ENCODE measurements around the gene KCNRG. TPM values are rescaled to one million over a fixed set of nuclear protein-coding genes. Genes with fewer than 3 reads are reported as not detected.
"Not testable (repeated sequence)": the region's sequence is repeated elsewhere in the genome, so short reads cannot be mapped to it uniquely, and the experiment has no call there.

KCNRG gene
- total and polyA plus RNA-seq, 3 experiments from 2014 or later, result 0.22 to 0.44 (median 0.42) TPM

- POLR2A ChIA-PET, result no interaction called here
- Mint-ChIP-seq H3K27ac (no peak overlapping the region), H3K36me3 (peaks cover 0 to 2% (median 0%) of the 10 kb centered on the region in 3 donors), H3K9me3 (no peaks in the 10 kb centered on the region), H3K4me3 (no peak overlapping the region), H3K4me1 (peaks cover 0 to 4% (median 0%) of the 10 kb centered on the region in 3 donors), H3K27me3 (no peaks in the 10 kb centered on the region)
- Histone ChIP-seq H3K36me3 (ENCODE audit: insufficient read depth, low read length) (no peaks in the 10 kb centered on the region), H3K4me1 (ENCODE audit: insufficient read depth, low read length) (no peaks in the 10 kb centered on the region), H3K27ac (ENCODE audit: low read depth, low read length) (no peak overlapping the region), H3K27me3 (ENCODE audit: insufficient read depth, low read length, poor library complexity, severe bottlenecking) (no peaks in the 10 kb centered on the region), H3K4me3 (ENCODE audit: low read length) (no peak overlapping the region), H3K9me3 (ENCODE audit: low read length) (no peaks in the 10 kb centered on the region)
- CTCF ChIA-PET, result no interaction called here
- DNase-seq, result no peak
Measured at GRCh38 chr13:50033725-50034124, 18.5 kb downstream of the KCNRG start.

- Histone ChIP-seq H3K9me3 (ENCODE audit: low read length) (no peaks in the 10 kb centered on the region), H3K36me3 (ENCODE audit: insufficient read depth, low read length) (no peaks in the 10 kb centered on the region), H3K4me3 (ENCODE audit: low read length) (no peak overlapping the region), H3K27ac (ENCODE audit: low read depth, low read length) (no peak overlapping the region), H3K27me3 (ENCODE audit: insufficient read depth, low read length, poor library complexity, severe bottlenecking) (no peaks in the 10 kb centered on the region), H3K4me1 (ENCODE audit: insufficient read depth, low read length) (no peaks in the 10 kb centered on the region)
- H3K9me3 Mint-ChIP-seq, result no peaks in the 10 kb centered on the region
- ChIA-PET POLR2A (no interaction called here), CTCF (no interaction called here)
- no peak overlapping the region for H3K4me3 Mint-ChIP-seq
- H3K4me1 Mint-ChIP-seq, result no peaks in the 10 kb centered on the region
- no peak for DNase-seq
- no peak overlapping the region for H3K27ac Mint-ChIP-seq
- H3K27me3 Mint-ChIP-seq, result no peaks in the 10 kb centered on the region
- H3K36me3 Mint-ChIP-seq, result peaks cover 0 to 3% (median 2%) of the 10 kb centered on the region in 3 donors
Measured at GRCh38 chr13:50037788-50038187, 22.5 kb downstream of the KCNRG start.

- no peak overlapping the region for H3K27ac ChIP-seq (ENCODE audit: low read depth, low read length)
- H3K36me3 ChIP-seq (ENCODE audit: insufficient read depth, low read length), result no peaks in the 10 kb centered on the region
- CTCF ChIA-PET, result no interaction called here
- H3K4me1 Mint-ChIP-seq, result no peaks in the 10 kb centered on the region
- no peaks in the 10 kb centered on the region for H3K4me1 ChIP-seq (ENCODE audit: insufficient read depth, low read length)
- no peak for DNase-seq
- H3K9me3 ChIP-seq (ENCODE audit: low read length), result no peaks in the 10 kb centered on the region
- H3K36me3 Mint-ChIP-seq, result peaks cover 0 to 5% (median 2%) of the 10 kb centered on the region in 3 donors
- no peaks in the 10 kb centered on the region for H3K27me3 ChIP-seq (ENCODE audit: insufficient read depth, low read length, poor library complexity, severe bottlenecking)
- H3K4me3 ChIP-seq (ENCODE audit: low read length), result no peak overlapping the region
- H3K9me3 Mint-ChIP-seq, result no peaks in the 10 kb centered on the region
- no peaks in the 10 kb centered on the region for H3K27me3 Mint-ChIP-seq
- POLR2A ChIA-PET, result no interaction called here
- H3K27ac Mint-ChIP-seq, result no peak overlapping the region
- no peak overlapping the region for H3K4me3 Mint-ChIP-seq
Measured at GRCh38 chr13:50038266-50038665, 23.0 kb downstream of the KCNRG start.

- no peak for DNase-seq
- H3K9me3 Mint-ChIP-seq, result peaks cover 0 to 2% (median 0%) of the 10 kb centered on the region in 5 donors
- ChIA-PET CTCF (no interaction called here), POLR2A (no interaction called here)
- H3K36me3 Mint-ChIP-seq, result peaks cover 0 to 11% (median 2%) of the 10 kb centered on the region in 3 donors
- no peak overlapping the region for H3K27ac ChIP-seq (ENCODE audit: low read depth, low read length)
- no peaks in the 10 kb centered on the region for H3K27me3 ChIP-seq (ENCODE audit: insufficient read depth, low read length, poor library complexity, severe bottlenecking)
- peak overlapping the region in 4 of 8 donors; percentile 19 to 63 (median 32) for H3K27ac Mint-ChIP-seq
- H3K9me3 ChIP-seq (ENCODE audit: low read length), result no peaks in the 10 kb centered on the region
- no peaks in the 10 kb centered on the region for H3K36me3 ChIP-seq (ENCODE audit: insufficient read depth, low read length)
- H3K4me1 ChIP-seq (ENCODE audit: insufficient read depth, low read length), result peaks cover 6% of the 10 kb centered on the region
- H3K4me3 ChIP-seq (ENCODE audit: low read length), result no peak overlapping the region
- H3K27me3 Mint-ChIP-seq, result no peaks in the 10 kb centered on the region
- H3K4me3 Mint-ChIP-seq, result peak overlapping the region in 1 of 7 donors; percentile 14
- peaks cover 27 to 59% (median 27%) of the 10 kb centered on the region in 3 donors for H3K4me1 Mint-ChIP-seq
Measured at GRCh38 chr13:50052478-50052877, 37.2 kb downstream of the KCNRG start.

GRCh38 chr13:50053844-50054243 lies 38.6 kb downstream of the KCNRG start:
- peaks cover 0 to 2% (median 0%) of the 10 kb centered on the region in 5 donors for H3K9me3 Mint-ChIP-seq
- Histone ChIP-seq H3K36me3 (ENCODE audit: insufficient read depth, low read length) (peaks cover under 1% of the 10 kb centered on the region), H3K27me3 (ENCODE audit: insufficient read depth, low read length, poor library complexity, severe bottlenecking) (no peaks in the 10 kb centered on the region), H3K27ac (ENCODE audit: low read depth, low read length) (no peak overlapping the region), H3K4me1 (ENCODE audit: insufficient read depth, low read length) (peaks cover 6% of the 10 kb centered on the region), H3K9me3 (ENCODE audit: low read length) (no peaks in the 10 kb centered on the region), H3K4me3 (ENCODE audit: low read length) (no peak overlapping the region)
- no peaks in the 10 kb centered on the region for H3K27me3 Mint-ChIP-seq
- peaks cover 0 to 14% (median 3%) of the 10 kb centered on the region in 3 donors for H3K36me3 Mint-ChIP-seq
- DNase-seq, result no peak
- ChIA-PET POLR2A (no interaction called here), CTCF (no interaction called here)
- peaks cover 29 to 68% (median 32%) of the 10 kb centered on the region in 3 donors for H3K4me1 Mint-ChIP-seq
- no peak overlapping the region for H3K27ac Mint-ChIP-seq
- H3K4me3 Mint-ChIP-seq, result no peak overlapping the region

GRCh38 chr13:50055454-50055853 lies 40.2 kb downstream of the KCNRG start:
- no peak for DNase-seq
- Histone ChIP-seq H3K4me3 (ENCODE audit: low read length) (no peak overlapping the region), H3K9me3 (ENCODE audit: low read length) (no peaks in the 10 kb centered on the region), H3K4me1 (ENCODE audit: insufficient read depth, low read length) (peaks cover 6% of the 10 kb centered on the region), H3K27me3 (ENCODE audit: insufficient read depth, low read length, poor library complexity, severe bottlenecking) (no peaks in the 10 kb centered on the region), H3K36me3 (ENCODE audit: insufficient read depth, low read length) (peaks cover 3% of the 10 kb centered on the region), H3K27ac (ENCODE audit: low read depth, low read length) (no peak overlapping the region)
- H3K27me3 Mint-ChIP-seq, result no peaks in the 10 kb centered on the region
- ChIA-PET CTCF (no interaction called here), POLR2A (no interaction called here)
- peak overlapping the region in 1 of 7 donors; percentile 2 for H3K4me3 Mint-ChIP-seq
- peaks cover 0 to 2% (median 0%) of the 10 kb centered on the region in 5 donors for H3K9me3 Mint-ChIP-seq
- peaks cover 28 to 74% (median 29%) of the 10 kb centered on the region in 3 donors for H3K4me1 Mint-ChIP-seq
- H3K27ac Mint-ChIP-seq, result peak overlapping the region in 3 of 8 donors; percentile 3 to 42 (median 4)
- H3K36me3 Mint-ChIP-seq, result peaks cover 0 to 17% (median 9%) of the 10 kb centered on the region in 3 donors

GRCh38 chr13:50060718-50061117 lies 45.5 kb downstream of the KCNRG start:
- Mint-ChIP-seq H3K27me3 (no peaks in the 10 kb centered on the region), H3K9me3 (no peaks in the 10 kb centered on the region), H3K36me3 (peaks cover 0 to 11% (median 8%) of the 10 kb centered on the region in 3 donors), H3K4me1 (peaks cover 11 to 39% (median 11%) of the 10 kb centered on the region in 3 donors), H3K27ac (no peak overlapping the region), H3K4me3 (no peak overlapping the region)
- H3K4me1 ChIP-seq (ENCODE audit: insufficient read depth, low read length), result peaks cover 6% of the 10 kb centered on the region
- CTCF ChIA-PET, result no interaction called here
- H3K4me3 ChIP-seq (ENCODE audit: low read length), result no peak overlapping the region
- no peak for DNase-seq
- POLR2A ChIA-PET, result no interaction called here
- H3K27ac ChIP-seq (ENCODE audit: low read depth, low read length), result no peak overlapping the region
- H3K36me3 ChIP-seq (ENCODE audit: insufficient read depth, low read length), result peaks cover 3% of the 10 kb centered on the region
- H3K9me3 ChIP-seq (ENCODE audit: low read length), result no peaks in the 10 kb centered on the region
- H3K27me3 ChIP-seq (ENCODE audit: insufficient read depth, low read length, poor library complexity, severe bottlenecking), result no peaks in the 10 kb centered on the region

- H3K27ac Mint-ChIP-seq; DNase-seq; H3K27me3 ChIP-seq (ENCODE audit: insufficient read depth, low read length, poor library complexity, severe bottlenecking); CTCF ChIA-PET; H3K4me3 ChIP-seq (ENCODE audit: low read length); POLR2A ChIA-PET; H3K9me3 Mint-ChIP-seq; H3K9me3 ChIP-seq (ENCODE audit: low read length); H3K4me1 ChIP-seq (ENCODE audit: insufficient read depth, low read length); H3K36me3 ChIP-seq (ENCODE audit: insufficient read depth, low read length); H3K27ac ChIP-seq (ENCODE audit: low read depth, low read length); H3K27me3 Mint-ChIP-seq; H3K4me3 Mint-ChIP-seq: not testable (repeated sequence)
- Mint-ChIP-seq H3K4me1 (peaks cover 5 to 35% (median 5%) of the 10 kb centered on the region in 3 donors), H3K36me3 (peaks cover 0 to 24% (median 14%) of the 10 kb centered on the region in 3 donors)
Measured at GRCh38 chr13:50062336-50062735, 47.1 kb downstream of the KCNRG start.

Data from CD8-positive, alpha-beta memory T cell (primary cell).